ENCODE measurements around the gene CORO1C. TPM values are rescaled to one million over a fixed set of nuclear protein-coding genes. Genes with fewer than 3 reads are reported as not detected.
A peak's percentile ranks its signal among the peaks of the same experiment; 100 is the strongest.

The CORO1C gene
- total and polyA plus RNA-seq, 2 donors (not counting 3 experiments of a cell fraction or from before 2014, with no cell fraction given): 150 to 240 TPM

DNA sequence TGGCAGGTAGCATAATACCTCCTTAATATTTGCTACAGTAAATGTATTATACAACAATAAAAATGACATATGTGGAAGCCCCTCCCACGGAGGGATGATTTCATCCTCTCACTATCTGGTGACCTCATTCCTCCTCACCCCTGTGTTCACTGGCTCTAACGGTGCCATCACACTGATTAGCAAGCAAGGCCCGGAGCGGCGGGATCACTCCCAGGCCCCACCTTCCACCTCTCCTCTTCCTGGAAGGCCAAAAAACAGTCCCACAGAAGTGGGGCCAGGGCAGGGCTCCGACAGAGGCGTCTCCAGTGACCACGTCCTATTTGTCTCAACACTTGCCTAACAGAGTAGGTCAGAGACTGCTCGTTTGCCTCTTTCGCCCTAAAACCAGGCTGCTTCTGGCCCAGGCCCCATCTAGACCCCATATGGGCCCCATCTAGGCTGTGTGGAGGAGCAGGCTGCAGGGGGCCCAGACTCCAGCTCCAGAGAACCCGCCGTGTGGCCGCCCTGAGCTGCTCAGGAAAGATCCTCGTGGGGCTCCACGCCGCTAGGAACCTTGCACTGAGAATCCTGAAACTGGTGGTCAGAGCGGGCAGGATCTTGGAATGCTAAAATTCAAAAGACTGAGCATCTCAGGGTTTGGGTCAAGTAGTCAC is 101.4 kb downstream of the CORO1C start:
- Histone ChIP-seq H3K36me3 (ENCODE audit: control insufficient read depth in 2 of 2, extremely low read depth in 1 of 2, insufficient read depth in 2 of 2, low read length in 2 of 2) (no peaks in the 10 kb centered on the region), H3K4me3 (replicated peaks in 1 of 3; ENCODE audit: insufficient read depth in 1 of 3, low read depth in 1 of 3, low read length in 3 of 3) (no peak overlapping the region), H3K9ac (replicated peaks; ENCODE audit: extremely low read depth, insufficient read depth, low read length) (peak overlapping the region; percentile 32), H3K79me2 (ENCODE audit: control insufficient read depth, insufficient read depth, low read length) (no peaks in the 10 kb centered on the region), H3K9me3 (replicated peaks; ENCODE audit: control insufficient read depth, insufficient read depth, low read length) (no peaks in the 10 kb centered on the region), H2AFZ (ENCODE audit: low read depth, low read length) (peak overlapping the region; percentile 50), H3K27me3 (ENCODE audit: control insufficient read depth in 2 of 2, insufficient read depth in 2 of 2, low read length in 2 of 2) (no peaks in the 10 kb centered on the region), H3K4me2 (ENCODE audit: insufficient read depth, low read length) (no peak overlapping the region), H3K27ac (ENCODE audit: insufficient read depth, low read depth, low read length) (peak overlapping the region; percentile 49), H4K20me1 (replicated peaks; ENCODE audit: control insufficient read depth, extremely low read depth, insufficient read depth, low read length) (no peaks in the 10 kb centered on the region), H3K4me1 (ENCODE audit: control insufficient read depth, extremely low read depth, insufficient read depth, low read length) (peaks cover 31% of the 10 kb centered on the region), H3K9me1 (replicated peaks; ENCODE audit: control insufficient read depth, extremely low read depth, insufficient read depth, low read length) (no peaks in the 10 kb centered on the region)
- ChIA-PET CTCF (interaction anchor here (1.6 to 5.4 kb wide), 2 partner anchors 12 to 321 kb away, joined by 3 to 34 read pairs; no protein-coding TSS in a partner anchor), POLR2A (no interaction called here)
- FAIRE-seq (peak; percentile 59), DNase-seq (ENCODE audit: low read depth, low spot score) (peak; percentile 70)
- intact Hi-C loops (cut with micrococcal nuclease) (no loop called here), dilution Hi-C loops (cut with MboI; ENCODE audit: extremely low pct_ligation_motif_present, low sequenced_read_pairs) (no loop called here)
- TSS peak; percentile 84 for BruUV-seq (replicated peaks)
- TF ChIP-seq JUN (IDR thresholded peaks at IDR 0.05; ENCODE audit: borderline replicate concordance, insufficient read depth, insufficient read length, low read depth): peak; percentile 79
- no peak for TF ChIP-seq POLR2A (IDR thresholded peaks at IDR 0.05; ENCODE audit: low read depth, low read length)
- no peak for TF ChIP-seq MYC (IDR thresholded peaks at IDR 0.05; ENCODE audit: low read depth, low read length)
- no peak for TF ChIP-seq EZH2 (IDR thresholded peaks at IDR 0.05; ENCODE audit: borderline replicate concordance, low read depth, low read length, severe bottlenecking)
- peak; percentile 14 for TF ChIP-seq FOS (IDR thresholded peaks at IDR 0.05; ENCODE audit: borderline replicate concordance, insufficient read depth, low read length)
- TF ChIP-seq, protein P1, sequence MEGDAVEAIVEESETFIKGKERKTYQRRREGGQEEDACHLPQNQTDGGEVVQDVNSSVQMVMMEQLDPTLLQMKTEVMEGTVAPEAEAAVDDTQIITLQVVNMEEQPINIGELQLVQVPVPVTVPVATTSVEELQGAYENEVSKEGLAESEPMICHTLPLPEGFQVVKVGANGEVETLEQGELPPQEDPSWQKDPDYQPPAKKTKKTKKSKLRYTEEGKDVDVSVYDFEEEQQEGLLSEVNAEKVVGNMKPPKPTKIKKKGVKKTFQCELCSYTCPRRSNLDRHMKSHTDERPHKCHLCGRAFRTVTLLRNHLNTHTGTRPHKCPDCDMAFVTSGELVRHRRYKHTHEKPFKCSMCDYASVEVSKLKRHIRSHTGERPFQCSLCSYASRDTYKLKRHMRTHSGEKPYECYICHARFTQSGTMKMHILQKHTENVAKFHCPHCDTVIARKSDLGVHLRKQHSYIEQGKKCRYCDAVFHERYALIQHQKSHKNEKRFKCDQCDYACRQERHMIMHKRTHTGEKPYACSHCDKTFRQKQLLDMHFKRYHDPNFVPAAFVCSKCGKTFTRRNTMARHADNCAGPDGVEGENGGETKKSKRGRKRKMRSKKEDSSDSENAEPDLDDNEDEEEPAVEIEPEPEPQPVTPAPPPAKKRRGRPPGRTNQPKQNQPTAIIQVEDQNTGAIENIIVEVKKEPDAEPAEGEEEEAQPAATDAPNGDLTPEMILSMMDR (IDR thresholded peaks at IDR 0.05; ENCODE audit: extremely low read depth in 1 of 2, insufficient read depth in 1 of 2, low read depth in 1 of 2, low read length in 2 of 2): no peak
- TF ChIP-seq, protein P2, sequence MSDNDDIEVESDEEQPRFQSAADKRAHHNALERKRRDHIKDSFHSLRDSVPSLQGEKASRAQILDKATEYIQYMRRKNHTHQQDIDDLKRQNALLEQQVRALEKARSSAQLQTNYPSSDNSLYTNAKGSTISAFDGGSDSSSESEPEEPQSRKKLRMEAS (IDR thresholded peaks at IDR 0.05; ENCODE audit: insufficient read depth, insufficient read length): no peak
- TF ChIP-seq POLR2AphosphoS5 (IDR thresholded peaks at IDR 0.05; ENCODE audit: insufficient read depth, low read depth, low read length): no peak
- TF ChIP-seq GATA2 (IDR thresholded peaks at IDR 0.05; ENCODE audit: insufficient read depth, insufficient read length, low read depth, low read length): no peak

All from endothelial cell of umbilical vein (primary cell).